ENCODE measurements around the gene MMP17.

The MMP17 gene

GRCh38 chr12:131835616-131836171, 7.5 kb downstream of the MMP17 start:
- Histone ChIP-seq H3K27me3 (ENCODE audit: control insufficient read depth, insufficient read depth, low read length) (no peaks in the 10 kb centered on the region), H3K9me3 (ENCODE audit: control insufficient read depth, insufficient read depth, low read length) (no peaks in the 10 kb centered on the region), H3K36me3 (ENCODE audit: control insufficient read depth, insufficient read depth, low read length) (peaks cover 2% of the 10 kb centered on the region; the same call in 1 of the 2 replicates), H3K27ac (ENCODE audit: low read length) (no peak overlapping the region), H3K4me3 (ENCODE audit: low read length) (no peak overlapping the region), H3K4me1 (ENCODE audit: control insufficient read depth, insufficient read depth, low read length) (peaks cover 3% of the 10 kb centered on the region; the same call in 1 of the 2 replicates)
- DNase-seq (ENCODE audit: low read depth, low spot score), result no peak
- no CpG with 5 or more reads among the region's 7 CpGs for WGBS (ENCODE audit: insufficient coverage, insufficient read length)

GRCh38 chr12:131836193-131836592, 8.0 kb downstream of the MMP17 start:
- H3K4me3 ChIP-seq (ENCODE audit: low read length), result no peak overlapping the region
- no peak for DNase-seq (ENCODE audit: low read depth, low spot score)
- H3K27ac ChIP-seq (ENCODE audit: low read length), result no peak overlapping the region
- H3K4me1 ChIP-seq (ENCODE audit: control insufficient read depth, insufficient read depth, low read length), result peaks cover 2% of the 10 kb centered on the region; the same call in 1 of the 2 replicates
- no peaks in the 10 kb centered on the region for H3K27me3 ChIP-seq (ENCODE audit: control insufficient read depth, insufficient read depth, low read length)
- no CpG with 5 or more reads among the region's 3 CpGs for WGBS (ENCODE audit: insufficient coverage, insufficient read length)
- H3K9me3 ChIP-seq (ENCODE audit: control insufficient read depth, insufficient read depth, low read length), result no peaks in the 10 kb centered on the region
- H3K36me3 ChIP-seq (ENCODE audit: control insufficient read depth, insufficient read depth, low read length), result peaks cover 5% of the 10 kb centered on the region; the same call in 1 of the 2 replicates

GRCh38 chr12:131836714-131837397, 8.7 kb downstream of the MMP17 start:
- no peaks in the 10 kb centered on the region for H3K27me3 ChIP-seq (ENCODE audit: control insufficient read depth, insufficient read depth, low read length)
- H3K27ac ChIP-seq (ENCODE audit: low read length), result no peak overlapping the region
- no peaks in the 10 kb centered on the region for H3K4me1 ChIP-seq (ENCODE audit: control insufficient read depth, insufficient read depth, low read length)
- no peak overlapping the region for H3K4me3 ChIP-seq (ENCODE audit: low read length)
- WGBS (ENCODE audit: insufficient coverage, insufficient read length), result no CpG with 5 or more reads among the region's 13 CpGs
- no peak for DNase-seq (ENCODE audit: low read depth, low spot score)
- H3K9me3 ChIP-seq (ENCODE audit: control insufficient read depth, insufficient read depth, low read length), result no peaks in the 10 kb centered on the region
- H3K36me3 ChIP-seq (ENCODE audit: control insufficient read depth, insufficient read depth, low read length), result peaks cover 5% of the 10 kb centered on the region; the same call in 1 of the 2 replicates

- H3K27ac ChIP-seq (ENCODE audit: low read length), result no peak overlapping the region
- no peaks in the 10 kb centered on the region for H3K9me3 ChIP-seq (ENCODE audit: control insufficient read depth, insufficient read depth, low read length)
- no peak for DNase-seq (ENCODE audit: low read depth, low spot score)
- no CpG with 5 or more reads among the region's 46 CpGs for WGBS (ENCODE audit: insufficient coverage, insufficient read length)
- H3K4me1 ChIP-seq (ENCODE audit: control insufficient read depth, insufficient read depth, low read length), result no peaks in the 10 kb centered on the region
- no peaks in the 10 kb centered on the region for H3K27me3 ChIP-seq (ENCODE audit: control insufficient read depth, insufficient read depth, low read length)
- peaks cover 12% of the 10 kb centered on the region; the same call in 1 of the 2 replicates for H3K36me3 ChIP-seq (ENCODE audit: control insufficient read depth, insufficient read depth, low read length)
- H3K4me3 ChIP-seq (ENCODE audit: low read length), result no peak overlapping the region
These were observed 12.6 kb downstream of the MMP17 start for GRCh38 chr12:131840643-131841416.

- no CpG with 5 or more reads among the region's 22 CpGs for WGBS (ENCODE audit: insufficient coverage, insufficient read length)
- DNase-seq (ENCODE audit: low read depth, low spot score), result no peak
These were observed 13.4 kb downstream of the MMP17 start for GRCh38 chr12:131841547-131841946.

GRCh38 chr12:131842169-131842568, 14.0 kb downstream of the MMP17 start:
- Histone ChIP-seq H3K4me1 (ENCODE audit: control insufficient read depth, insufficient read depth, low read length) (no peaks in the 10 kb centered on the region), H3K27me3 (ENCODE audit: control insufficient read depth, insufficient read depth, low read length) (no peaks in the 10 kb centered on the region), H3K4me3 (ENCODE audit: low read length) (no peak overlapping the region), H3K9me3 (ENCODE audit: control insufficient read depth, insufficient read depth, low read length) (no peaks in the 10 kb centered on the region), H3K27ac (ENCODE audit: low read length) (no peak overlapping the region), H3K36me3 (ENCODE audit: control insufficient read depth, insufficient read depth, low read length) (peaks cover 12% of the 10 kb centered on the region; the same call in 1 of the 2 replicates)
- DNase-seq (ENCODE audit: low read depth, low spot score), result no peak
- WGBS (ENCODE audit: insufficient coverage, insufficient read length), result no CpG with 5 or more reads among the region's 15 CpGs

More at GRCh38 chr12:131841547-131841946, 13.4 kb downstream of the MMP17 start:
- H3K27me3 ChIP-seq (ENCODE audit: control insufficient read depth, insufficient read depth, low read length), result no peaks in the 10 kb centered on the region
- H3K4me3 ChIP-seq (ENCODE audit: low read length), result no peak overlapping the region
- no peak overlapping the region for H3K27ac ChIP-seq (ENCODE audit: low read length)
- peaks cover 12% of the 10 kb centered on the region; the same call in 1 of the 2 replicates for H3K36me3 ChIP-seq (ENCODE audit: control insufficient read depth, insufficient read depth, low read length)
- H3K4me1 ChIP-seq (ENCODE audit: control insufficient read depth, insufficient read depth, low read length), result no peaks in the 10 kb centered on the region
- H3K9me3 ChIP-seq (ENCODE audit: control insufficient read depth, insufficient read depth, low read length), result no peaks in the 10 kb centered on the region

- H3K27ac ChIP-seq (ENCODE audit: low read length), result no peak overlapping the region
- DNase-seq (ENCODE audit: low read depth, low spot score), result no peak
- WGBS (ENCODE audit: insufficient coverage, insufficient read length), result no CpG with 5 or more reads among the region's 16 CpGs
- no peak overlapping the region for H3K4me3 ChIP-seq (ENCODE audit: low read length)
- H3K9me3 ChIP-seq (ENCODE audit: control insufficient read depth, insufficient read depth, low read length), result no peaks in the 10 kb centered on the region
- H3K36me3 ChIP-seq (ENCODE audit: control insufficient read depth, insufficient read depth, low read length), result peaks cover 12% of the 10 kb centered on the region; the same call in 1 of the 2 replicates
- H3K4me1 ChIP-seq (ENCODE audit: control insufficient read depth, insufficient read depth, low read length), result no peaks in the 10 kb centered on the region
- H3K27me3 ChIP-seq (ENCODE audit: control insufficient read depth, insufficient read depth, low read length), result no peaks in the 10 kb centered on the region
These were observed 15.3 kb downstream of the MMP17 start for GRCh38 chr12:131843527-131843926.

- no peak for DNase-seq (ENCODE audit: low read depth, low spot score)
- H3K27me3 ChIP-seq (ENCODE audit: control insufficient read depth, insufficient read depth, low read length), result no peaks in the 10 kb centered on the region
- no peaks in the 10 kb centered on the region for H3K4me1 ChIP-seq (ENCODE audit: control insufficient read depth, insufficient read depth, low read length)
- H3K27ac ChIP-seq (ENCODE audit: low read length), result no peak overlapping the region
- WGBS (ENCODE audit: insufficient coverage, insufficient read length), result no CpG with 5 or more reads among the region's 11 CpGs
- peaks cover 12% of the 10 kb centered on the region; the same call in 1 of the 2 replicates for H3K36me3 ChIP-seq (ENCODE audit: control insufficient read depth, insufficient read depth, low read length)
- H3K9me3 ChIP-seq (ENCODE audit: control insufficient read depth, insufficient read depth, low read length), result no peaks in the 10 kb centered on the region
- H3K4me3 ChIP-seq (ENCODE audit: low read length), result no peak overlapping the region
These were observed 15.9 kb downstream of the MMP17 start for GRCh38 chr12:131844140-131844539.

- Histone ChIP-seq H3K4me3 (ENCODE audit: low read length) (no peak overlapping the region), H3K36me3 (ENCODE audit: control insufficient read depth, insufficient read depth, low read length) (peaks cover 12% of the 10 kb centered on the region; the same call in 1 of the 2 replicates), H3K27me3 (ENCODE audit: control insufficient read depth, insufficient read depth, low read length) (no peaks in the 10 kb centered on the region), H3K27ac (ENCODE audit: low read length) (no peak overlapping the region), H3K9me3 (ENCODE audit: control insufficient read depth, insufficient read depth, low read length) (no peaks in the 10 kb centered on the region), H3K4me1 (ENCODE audit: control insufficient read depth, insufficient read depth, low read length) (no peaks in the 10 kb centered on the region)
- DNase-seq (ENCODE audit: low read depth, low spot score), result no peak
- WGBS (ENCODE audit: insufficient coverage, insufficient read length), result no CpG with 5 or more reads among the region's 25 CpGs
These were observed 16.5 kb downstream of the MMP17 start for GRCh38 chr12:131844656-131845055.

- H3K4me3 ChIP-seq (ENCODE audit: low read length), result no peak overlapping the region
- WGBS (ENCODE audit: insufficient coverage, insufficient read length), result no CpG with 5 or more reads among the region's 29 CpGs
- no peaks in the 10 kb centered on the region for H3K9me3 ChIP-seq (ENCODE audit: control insufficient read depth, insufficient read depth, low read length)
- no peaks in the 10 kb centered on the region for H3K4me1 ChIP-seq (ENCODE audit: control insufficient read depth, insufficient read depth, low read length)
- DNase-seq (ENCODE audit: low read depth, low spot score), result no peak
- peaks cover 15% of the 10 kb centered on the region; the same call in 1 of the 2 replicates for H3K36me3 ChIP-seq (ENCODE audit: control insufficient read depth, insufficient read depth, low read length)
- no peaks in the 10 kb centered on the region for H3K27me3 ChIP-seq (ENCODE audit: control insufficient read depth, insufficient read depth, low read length)
- no peak overlapping the region for H3K27ac ChIP-seq (ENCODE audit: low read length)
These were observed 16.9 kb downstream of the MMP17 start for GRCh38 chr12:131845121-131845520.
